ENCODE measurements around the gene MTNR1A.

The MTNR1A gene

GRCh38 chr4:186561748-186562147 lies 6.4 kb upstream of the MTNR1A start:
- TF ChIP-seq TEAD4 (IDR thresholded peaks at IDR 0.05) (no peak), REST (IDR thresholded peaks at IDR 0.05; ENCODE audit: low read depth) (no peak), FOXM1 (IDR thresholded peaks at IDR 0.05; ENCODE audit: borderline replicate concordance, low read depth) (no peak), TAF1 (IDR thresholded peaks at IDR 0.05; ENCODE audit: low read depth) (no peak), CREB1 (IDR thresholded peaks at IDR 0.05; ENCODE audit: low read depth) (no peak), USF1 (IDR thresholded peaks at IDR 0.05) (no peak), RAD21 (IDR thresholded peaks at IDR 0.05; ENCODE audit: low read depth) (no peak)

- TF ChIP-seq MAX (IDR thresholded peaks at IDR 0.05): no peak
- no peak for TF ChIP-seq RAD21 (IDR thresholded peaks at IDR 0.05; ENCODE audit: low read depth)
- TF ChIP-seq TAF1 (IDR thresholded peaks at IDR 0.05; ENCODE audit: low read depth): no peak
- no peak for TF ChIP-seq TCF12 (IDR thresholded peaks at IDR 0.05; ENCODE audit: low read depth)
- TF ChIP-seq USF1 (IDR thresholded peaks at IDR 0.05): no peak
- TF ChIP-seq FOXM1 (IDR thresholded peaks at IDR 0.05; ENCODE audit: borderline replicate concordance, low read depth): no peak
- no peak for TF ChIP-seq EGR1 (IDR thresholded peaks at IDR 0.05)
- no peak for TF ChIP-seq CREB1 (IDR thresholded peaks at IDR 0.05; ENCODE audit: low read depth)
- TF ChIP-seq TEAD4 (IDR thresholded peaks at IDR 0.05): no peak
- no peak for TF ChIP-seq NFIC (IDR thresholded peaks at IDR 0.05)
- no peak for TF ChIP-seq REST (IDR thresholded peaks at IDR 0.05; ENCODE audit: low read depth)
- TF ChIP-seq YY1 (IDR thresholded peaks at IDR 0.05; ENCODE audit: low read depth): no peak
- no peak for TF ChIP-seq EP300 (IDR thresholded peaks at IDR 0.05; ENCODE audit: borderline replicate concordance)
- TF ChIP-seq CEBPB (IDR thresholded peaks at IDR 0.05): no peak
- TF ChIP-seq ZBTB7A (IDR thresholded peaks at IDR 0.05; ENCODE audit: low read depth): no peak
These were observed 5.3 kb upstream of the MTNR1A start for GRCh38 chr4:186560647-186561046.

- TF ChIP-seq RAD21 (IDR thresholded peaks at IDR 0.05; ENCODE audit: low read depth): no peak
- TF ChIP-seq TAF1 (IDR thresholded peaks at IDR 0.05; ENCODE audit: low read depth): no peak
These were observed 2.1 kb upstream of the MTNR1A start for GRCh38 chr4:186557486-186557885.

GRCh38 chr4:186557061-186557460 lies 1.7 kb upstream of the MTNR1A start:
- no peak for TF ChIP-seq YY1 (IDR thresholded peaks at IDR 0.05; ENCODE audit: low read depth)
- TF ChIP-seq EP300 (IDR thresholded peaks at IDR 0.05; ENCODE audit: borderline replicate concordance): no peak
- no peak for TF ChIP-seq CEBPB (IDR thresholded peaks at IDR 0.05)
- TF ChIP-seq TEAD4 (IDR thresholded peaks at IDR 0.05): no peak
- no peak for TF ChIP-seq TCF12 (IDR thresholded peaks at IDR 0.05; ENCODE audit: low read depth)
- TF ChIP-seq USF1 (IDR thresholded peaks at IDR 0.05): no peak
- no peak for TF ChIP-seq FOXM1 (IDR thresholded peaks at IDR 0.05; ENCODE audit: borderline replicate concordance, low read depth)
- TF ChIP-seq TAF1 (IDR thresholded peaks at IDR 0.05; ENCODE audit: low read depth): no peak
- TF ChIP-seq MAX (IDR thresholded peaks at IDR 0.05): no peak
- no peak for TF ChIP-seq ZBTB7A (IDR thresholded peaks at IDR 0.05; ENCODE audit: low read depth)
- TF ChIP-seq RAD21 (IDR thresholded peaks at IDR 0.05; ENCODE audit: low read depth): no peak
- TF ChIP-seq NFIC (IDR thresholded peaks at IDR 0.05): no peak
- no peak for TF ChIP-seq CREB1 (IDR thresholded peaks at IDR 0.05; ENCODE audit: low read depth)
- TF ChIP-seq EGR1 (IDR thresholded peaks at IDR 0.05): no peak
- TF ChIP-seq REST (IDR thresholded peaks at IDR 0.05; ENCODE audit: low read depth): no peak
